ENCODE measurements around the gene APLP2. TPM values are rescaled to one million over a fixed set of nuclear protein-coding genes. Genes with fewer than 3 reads are reported as not detected.
A peak's percentile ranks its signal among the peaks of the same experiment; 100 is the strongest.

Gene APLP2
- total and polyA plus RNA-seq, 5 donors from 2014 or later: 53.3 to 86.6 (median 73.9) TPM

DNA sequence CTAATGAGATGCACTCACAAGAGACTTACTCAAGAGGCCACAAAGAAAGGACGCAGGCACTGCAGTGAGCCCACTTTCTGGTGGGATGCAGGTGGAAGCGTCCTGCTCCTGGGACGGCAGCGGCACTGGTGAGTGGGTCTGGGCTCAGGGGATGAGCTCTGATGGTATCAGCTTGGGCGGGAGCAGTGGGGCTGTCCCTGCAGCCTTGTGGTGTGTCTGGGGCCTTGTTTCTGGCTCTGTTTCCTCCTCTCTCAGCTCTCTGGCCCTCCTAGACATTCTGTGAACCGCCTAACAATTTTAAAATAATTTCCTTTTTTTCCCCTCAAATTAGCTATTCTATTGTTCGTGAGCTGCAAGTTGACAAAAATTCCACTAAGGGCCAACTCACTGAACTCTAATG lies 81.1 kb downstream of the APLP2 start:
- DNase-seq (no peak), ATAC-seq (ENCODE audit: low read depth in 2 of 2) (no peak)
- peaks cover 8% of the 10 kb centered on the region for H3K4me1 ChIP-seq (ENCODE audit: control insufficient read depth, insufficient read depth, low read length, poor library complexity, severe bottlenecking)
- Mint-ChIP-seq H3K27me3 (no peaks in the 10 kb centered on the region), H3K9me3 (no peaks in the 10 kb centered on the region), H3K4me1 (peaks cover 5 to 14% (median 11%) of the 10 kb centered on the region in 4 donors), H3K4me3 (no peak overlapping the region), H3K27ac (no peak overlapping the region), H3K36me3 (no peaks in the 10 kb centered on the region)
- H3K36me3 ChIP-seq (ENCODE audit: control insufficient read depth, insufficient read depth, low read length): no peaks in the 10 kb centered on the region
- no peak overlapping the region for H3K27ac ChIP-seq (ENCODE audit: insufficient read depth, low read length, poor library complexity, severe bottlenecking)
- H3K27me3 ChIP-seq (ENCODE audit: control insufficient read depth, insufficient read depth, low read length): no peaks in the 10 kb centered on the region
- H3K4me3 ChIP-seq (ENCODE audit: low read depth, low read length): no peak overlapping the region
- H3K9me3 ChIP-seq (ENCODE audit: control insufficient read depth in 2 of 2, low read length in 2 of 2): no peaks in the 10 kb centered on the region

DNA sequence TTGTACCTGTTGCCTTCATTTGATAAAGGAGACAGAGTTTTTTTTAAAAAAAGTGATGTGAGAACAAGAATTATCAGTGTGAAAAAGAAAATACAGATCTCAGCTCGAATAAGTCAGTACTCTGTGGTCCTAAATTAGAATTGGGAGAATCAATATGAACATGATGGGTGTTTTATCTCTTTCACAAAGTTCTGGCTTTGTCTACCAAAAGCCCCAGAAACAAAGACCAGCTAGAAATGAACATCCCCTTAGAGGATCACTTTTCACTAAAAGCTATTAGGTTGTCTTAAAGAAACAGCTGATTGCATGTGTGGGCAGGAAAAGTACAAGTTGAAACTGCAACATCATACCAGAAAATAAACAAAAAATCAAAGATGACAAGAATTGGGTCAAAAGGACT lies 81.5 kb downstream of the APLP2 start:
- H3K9me3 Mint-ChIP-seq: no peaks in the 10 kb centered on the region
- no peaks in the 10 kb centered on the region for H3K27me3 ChIP-seq (ENCODE audit: control insufficient read depth, insufficient read depth, low read length)
- H3K36me3 ChIP-seq (ENCODE audit: control insufficient read depth, insufficient read depth, low read length): no peaks in the 10 kb centered on the region
- no peak overlapping the region for H3K27ac Mint-ChIP-seq
- peaks cover 5 to 12% (median 9%) of the 10 kb centered on the region in 4 donors for H3K4me1 Mint-ChIP-seq
- no peak overlapping the region for H3K4me3 ChIP-seq (ENCODE audit: low read depth, low read length)
- no peak overlapping the region for H3K27ac ChIP-seq (ENCODE audit: insufficient read depth, low read length, poor library complexity, severe bottlenecking)
- DNase-seq: no peak
- H3K4me3 Mint-ChIP-seq: no peak overlapping the region
- H3K36me3 Mint-ChIP-seq: no peaks in the 10 kb centered on the region
- ATAC-seq (ENCODE audit: low read depth in 2 of 2): no peak
- no peaks in the 10 kb centered on the region for H3K27me3 Mint-ChIP-seq
- peaks cover 8% of the 10 kb centered on the region for H3K4me1 ChIP-seq (ENCODE audit: control insufficient read depth, insufficient read depth, low read length, poor library complexity, severe bottlenecking)
- no peaks in the 10 kb centered on the region for H3K9me3 ChIP-seq (ENCODE audit: control insufficient read depth in 2 of 2, low read length in 2 of 2)

GRCh38 chr11:130156108-130157022 lies 86.7 kb downstream of the APLP2 start:
- no peak overlapping the region for H3K4me3 Mint-ChIP-seq
- no peak overlapping the region for H3K27ac Mint-ChIP-seq
- no peak overlapping the region for H3K4me3 ChIP-seq (ENCODE audit: low read depth, low read length)
- peaks cover 14% of the 10 kb centered on the region for H3K27me3 ChIP-seq (ENCODE audit: control insufficient read depth, insufficient read depth, low read length)
- DNase-seq (no peak), ATAC-seq (ENCODE audit: low read depth in 2 of 2) (no peak)
- H3K36me3 ChIP-seq (ENCODE audit: control insufficient read depth, insufficient read depth, low read length): no peaks in the 10 kb centered on the region
- H3K9me3 ChIP-seq (ENCODE audit: control insufficient read depth in 2 of 2, low read length in 2 of 2): no peaks in the 10 kb centered on the region
- H3K36me3 Mint-ChIP-seq: no peaks in the 10 kb centered on the region
- H3K4me1 Mint-ChIP-seq: peaks cover 0 to 17% (median 8%) of the 10 kb centered on the region in 4 donors
- peaks cover 22% of the 10 kb centered on the region for H3K27me3 Mint-ChIP-seq
- H3K4me1 ChIP-seq (ENCODE audit: control insufficient read depth, insufficient read depth, low read length, poor library complexity, severe bottlenecking): peaks cover 5% of the 10 kb centered on the region
- H3K9me3 Mint-ChIP-seq: no peaks in the 10 kb centered on the region
- no peak overlapping the region for H3K27ac ChIP-seq (ENCODE audit: insufficient read depth, low read length, poor library complexity, severe bottlenecking)

GRCh38 chr11:130157101-130157500 lies 87.4 kb downstream of the APLP2 start:
- H3K4me3 ChIP-seq (ENCODE audit: low read depth, low read length): no peak overlapping the region
- H3K4me3 Mint-ChIP-seq: no peak overlapping the region
- H3K27me3 ChIP-seq (ENCODE audit: control insufficient read depth, insufficient read depth, low read length): peaks cover 19% of the 10 kb centered on the region
- H3K27me3 Mint-ChIP-seq: peaks cover 22% of the 10 kb centered on the region
- H3K9me3 ChIP-seq (ENCODE audit: control insufficient read depth in 2 of 2, low read length in 2 of 2): no peaks in the 10 kb centered on the region
- peaks cover 0 to 22% (median 8%) of the 10 kb centered on the region in 4 donors for H3K4me1 Mint-ChIP-seq
- ATAC-seq (ENCODE audit: low read depth in 2 of 2) (no peak), DNase-seq (no peak)
- no peaks in the 10 kb centered on the region for H3K9me3 Mint-ChIP-seq
- no peak overlapping the region for H3K27ac ChIP-seq (ENCODE audit: insufficient read depth, low read length, poor library complexity, severe bottlenecking)
- H3K36me3 Mint-ChIP-seq: no peaks in the 10 kb centered on the region
- H3K36me3 ChIP-seq (ENCODE audit: control insufficient read depth, insufficient read depth, low read length): no peaks in the 10 kb centered on the region
- H3K4me1 ChIP-seq (ENCODE audit: control insufficient read depth, insufficient read depth, low read length, poor library complexity, severe bottlenecking): peaks cover 5% of the 10 kb centered on the region
- H3K27ac Mint-ChIP-seq: no peak overlapping the region

DNA sequence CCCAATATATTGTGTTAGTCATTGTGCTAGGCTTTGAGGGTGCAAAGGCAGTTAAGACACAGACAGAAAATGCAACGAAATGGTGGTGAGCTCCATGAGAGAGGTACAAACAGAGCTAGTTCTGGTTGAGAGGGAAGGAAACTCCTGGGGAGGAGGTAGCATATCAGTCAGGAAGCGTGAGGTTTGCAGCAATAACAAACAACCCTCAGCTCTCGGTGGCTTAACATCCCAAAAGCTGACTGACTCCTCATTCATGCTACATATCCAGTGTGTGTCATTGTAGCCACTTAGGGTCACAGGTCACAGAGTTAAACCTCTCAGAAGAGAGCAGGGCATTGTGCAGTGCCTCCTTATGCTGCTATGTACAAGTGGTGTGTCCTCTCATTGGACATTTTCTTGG lies 88.1 kb downstream of the APLP2 start:
- Mint-ChIP-seq H3K4me3 (peak overlapping the region in 1 of 4 donors; percentile 45), H3K27ac (no peak overlapping the region), H3K36me3 (no peaks in the 10 kb centered on the region), H3K27me3 (peaks cover 26% of the 10 kb centered on the region), H3K4me1 (peaks cover 0 to 22% (median 8%) of the 10 kb centered on the region in 4 donors), H3K9me3 (no peaks in the 10 kb centered on the region)
- no peak overlapping the region for H3K4me3 ChIP-seq (ENCODE audit: low read depth, low read length)
- DNase-seq: no peak
- no peak overlapping the region for H3K27ac ChIP-seq (ENCODE audit: insufficient read depth, low read length, poor library complexity, severe bottlenecking)
- ATAC-seq (ENCODE audit: low read depth in 2 of 2): no peak
- no peaks in the 10 kb centered on the region for H3K36me3 ChIP-seq (ENCODE audit: control insufficient read depth, insufficient read depth, low read length)
- peaks cover 5% of the 10 kb centered on the region for H3K4me1 ChIP-seq (ENCODE audit: control insufficient read depth, insufficient read depth, low read length, poor library complexity, severe bottlenecking)
- H3K9me3 ChIP-seq (ENCODE audit: control insufficient read depth in 2 of 2, low read length in 2 of 2): no peaks in the 10 kb centered on the region
- H3K27me3 ChIP-seq (ENCODE audit: control insufficient read depth, insufficient read depth, low read length): peaks cover 21% of the 10 kb centered on the region

DNA sequence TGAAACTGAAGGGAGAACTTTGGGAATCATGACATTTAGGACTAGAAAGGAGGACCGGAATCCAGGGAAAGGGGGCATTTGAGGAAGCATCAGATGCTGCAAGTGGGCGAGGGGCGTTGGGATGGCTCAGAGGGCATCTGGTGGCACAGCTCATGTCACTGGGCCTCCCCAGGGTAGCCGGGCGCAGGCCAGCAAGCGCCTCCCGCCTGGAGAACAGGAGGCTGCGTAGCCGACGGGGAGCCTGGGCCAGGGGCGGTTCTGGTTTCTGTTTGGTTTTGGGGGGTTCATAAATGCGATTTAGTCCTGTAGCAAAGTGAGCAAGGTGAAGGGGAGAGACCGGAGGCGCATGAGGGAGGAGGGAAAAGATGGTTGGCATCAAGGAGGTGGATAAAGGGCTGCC lies 89.4 kb downstream of the APLP2 start:
- Histone ChIP-seq H3K36me3 (ENCODE audit: control insufficient read depth, insufficient read depth, low read length) (no peaks in the 10 kb centered on the region), H3K4me1 (ENCODE audit: control insufficient read depth, insufficient read depth, low read length, poor library complexity, severe bottlenecking) (peaks cover 5% of the 10 kb centered on the region), H3K4me3 (ENCODE audit: low read depth, low read length) (no peak overlapping the region), H3K27me3 (ENCODE audit: control insufficient read depth, insufficient read depth, low read length) (peaks cover 21% of the 10 kb centered on the region), H3K27ac (ENCODE audit: insufficient read depth, low read length, poor library complexity, severe bottlenecking) (no peak overlapping the region), H3K9me3 (ENCODE audit: control insufficient read depth in 2 of 2, low read length in 2 of 2) (no peaks in the 10 kb centered on the region)
- Mint-ChIP-seq H3K36me3 (no peaks in the 10 kb centered on the region), H3K27ac (no peak overlapping the region), H3K9me3 (peaks cover 0 to 1% (median 0%) of the 10 kb centered on the region in 7 donors), H3K4me3 (peak overlapping the region in 2 of 4 donors; percentile 11 to 57), H3K27me3 (peaks cover 32% of the 10 kb centered on the region), H3K4me1 (peaks cover 0 to 22% (median 8%) of the 10 kb centered on the region in 4 donors)
- ATAC-seq (ENCODE audit: low read depth in 2 of 2) (no peak), DNase-seq (no peak)

DNA sequence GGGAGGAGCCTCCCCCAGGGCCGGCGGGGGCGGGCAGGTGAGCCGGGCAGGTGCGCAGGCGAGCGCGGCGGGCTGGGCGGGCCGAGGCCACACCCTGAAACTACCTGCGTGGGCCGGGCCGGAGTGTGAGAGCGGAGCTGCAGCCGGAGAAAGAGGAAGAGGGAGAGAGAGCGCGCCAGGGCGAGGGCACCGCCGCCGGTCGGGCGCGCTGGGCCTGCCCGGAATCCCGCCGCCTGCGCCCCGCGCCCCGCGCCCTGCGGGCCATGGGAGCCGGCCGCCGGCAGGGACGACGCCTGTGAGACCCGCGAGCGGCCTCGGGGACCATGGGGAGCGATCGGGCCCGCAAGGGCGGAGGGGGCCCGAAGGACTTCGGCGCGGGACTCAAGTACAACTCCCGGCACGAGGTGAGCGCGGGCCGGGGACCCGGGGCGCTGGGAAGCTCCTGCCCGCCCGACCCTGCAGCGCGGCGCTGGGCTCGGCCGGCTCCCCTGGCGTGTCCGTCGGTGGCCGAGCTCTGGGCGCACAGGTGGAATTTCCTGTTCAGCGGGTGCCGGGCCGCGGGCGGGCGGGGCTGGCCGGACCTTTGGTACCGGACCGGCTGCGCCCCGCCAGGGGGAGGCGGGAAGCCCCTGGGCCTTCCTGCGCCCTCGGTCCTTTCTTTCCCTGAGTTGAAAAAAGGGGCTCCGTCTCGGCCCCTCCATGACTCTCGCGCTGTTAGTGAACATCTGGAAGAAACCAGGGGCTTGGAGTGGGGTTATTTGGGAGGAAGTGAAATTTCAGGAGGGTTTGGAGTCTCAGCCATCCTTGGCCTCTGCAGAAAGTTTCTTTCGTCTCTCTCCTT lies 90.2 kb downstream of the APLP2 start, which contains the start of gene ST14:
ST14 (plus strand) TSS at position 126 of the 841 bp plus-strand sequence; CDS start at position 324, 198 bp downstream.
- H3K4me3 ChIP-seq (ENCODE audit: low read depth, low read length): no peak within 1 kb of the TSS
- H3K9me3 ChIP-seq (ENCODE audit: control insufficient read depth in 2 of 2, low read length in 2 of 2): no peaks in the 10 kb centered on the region
- Mint-ChIP-seq H3K9me3 (peaks cover 0 to 1% (median 0%) of the 10 kb centered on the region in 7 donors), H3K4me1 (peaks cover 0 to 22% (median 8%) of the 10 kb centered on the region in 4 donors), H3K27me3 (peaks cover 33% of the 10 kb centered on the region), H3K4me3 (peak within 1 kb of the TSS in 2 of 4 donors; percentile 57 to 66), H3K27ac (no peak within 1 kb of the TSS), H3K36me3 (no peaks in the 10 kb centered on the region)
- H3K27me3 ChIP-seq (ENCODE audit: control insufficient read depth, insufficient read depth, low read length): peaks cover 21% of the 10 kb centered on the region
- no peaks in the 10 kb centered on the region for H3K36me3 ChIP-seq (ENCODE audit: control insufficient read depth, insufficient read depth, low read length)
- no peak within 1 kb of the TSS for H3K27ac ChIP-seq (ENCODE audit: insufficient read depth, low read length, poor library complexity, severe bottlenecking)
- ATAC-seq (ENCODE audit: low read depth in 2 of 2) (peak in 1 of 2 donors; percentile 26), DNase-seq (no peak)
- peaks cover 5% of the 10 kb centered on the region for H3K4me1 ChIP-seq (ENCODE audit: control insufficient read depth, insufficient read depth, low read length, poor library complexity, severe bottlenecking)

All from CD4-positive, CD25-positive, alpha-beta regulatory T cell (primary cell).